Germinal center (tissue), 1 donor: ENCODE results near the gene TFIP11.

Source experiments
- DNase-seq: peaks from one replicate; pipeline ENCODE4 v3.0.0; 2012; ENCODE audit warnings: mixed read lengths, low spot score

Gene TFIP11

DNA sequence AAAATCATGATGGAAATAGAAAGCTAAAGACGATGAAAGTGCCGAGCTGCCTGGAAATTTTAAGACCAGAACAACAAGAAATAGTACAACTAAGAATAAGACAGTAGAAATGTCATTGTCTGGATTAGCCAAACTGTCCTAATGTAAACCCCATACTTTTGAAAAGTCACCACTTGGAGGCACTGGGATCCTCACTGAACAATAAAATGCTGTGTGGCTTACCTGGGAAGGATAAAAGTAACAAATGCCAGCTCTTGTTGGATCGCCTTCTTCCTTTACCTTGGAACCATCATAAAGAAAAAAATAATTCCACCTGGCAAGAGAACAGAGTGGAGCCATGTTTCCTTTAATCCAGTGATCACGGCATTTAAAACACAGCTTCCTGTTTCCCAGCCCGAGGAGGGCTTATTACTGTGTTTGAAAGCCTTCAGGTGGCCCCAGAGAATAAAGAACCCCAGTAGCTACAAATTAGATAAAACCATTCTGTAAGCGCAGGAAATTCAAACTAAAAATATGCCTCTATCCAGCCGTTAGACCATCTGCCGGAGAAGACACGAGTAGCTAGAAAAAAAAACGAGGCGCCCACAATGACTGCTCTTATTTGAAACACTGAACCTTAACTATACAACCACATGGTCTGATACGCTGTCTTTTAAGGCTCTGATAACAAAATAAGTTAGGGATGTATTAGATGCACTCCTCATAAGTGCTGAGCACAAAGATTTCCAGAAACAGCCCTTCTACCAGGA is 33.1 kb downstream of the TFIP11 start:
- no peak for DNase-seq

GRCh38 chr22:26477341-26477731 is 34.9 kb downstream of the TFIP11 start:
- DNase-seq, result no peak

GRCh38 chr22:26476705-26477340 is 35.5 kb downstream of the TFIP11 start:
- DNase-seq, result no peak

GRCh38 chr22:26474682-26475081 is 37.6 kb downstream of the TFIP11 start:
- no peak for DNase-seq

GRCh38 chr22:26471522-26471921 is 40.8 kb downstream of the TFIP11 start:
- DNase-seq, result no peak

GRCh38 chr22:26470807-26471206 is 41.5 kb downstream of the TFIP11 start:
- DNase-seq, result no peak

DNA sequence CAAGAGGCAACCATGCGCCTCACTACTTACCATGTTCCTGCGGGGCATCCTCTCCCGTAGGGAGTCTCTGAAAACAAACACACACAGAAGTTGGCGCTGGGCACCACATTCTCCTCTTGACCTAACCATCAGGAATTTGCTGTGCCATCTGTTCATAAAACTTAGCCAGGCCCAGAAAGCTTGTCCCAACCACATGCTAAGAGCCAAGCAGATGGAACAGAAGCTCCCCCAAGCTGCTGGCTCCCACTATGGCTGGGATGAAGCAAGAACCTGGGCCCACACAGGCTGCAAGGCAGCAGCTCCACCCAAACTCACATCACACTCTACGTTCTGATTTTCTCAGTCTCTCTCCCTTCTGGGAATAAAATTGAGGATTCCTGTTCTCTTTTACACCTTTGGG is 46.1 kb downstream of the TFIP11 start:
- no peak for DNase-seq

DNA sequence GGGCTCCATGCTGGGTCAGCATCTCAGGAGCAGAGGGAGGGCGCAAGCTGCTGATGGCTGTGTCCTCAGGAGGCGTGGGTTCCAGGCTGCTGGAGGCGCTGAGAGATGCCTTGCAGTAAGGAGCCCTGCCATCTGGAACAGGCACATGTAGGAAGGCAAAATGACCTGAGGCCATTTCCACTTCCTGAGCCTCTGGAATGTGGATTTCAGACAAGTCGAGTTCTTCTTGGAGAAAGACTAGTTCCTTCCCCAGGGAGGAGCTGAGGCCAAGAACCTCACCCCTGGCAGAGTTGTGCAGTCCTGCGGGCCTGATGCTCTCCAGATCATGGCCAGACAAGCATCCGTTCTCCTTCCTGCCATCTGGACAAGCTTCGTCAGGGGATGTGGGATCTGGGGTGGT is 48.0 kb downstream of the TFIP11 start:
- DNase-seq, result no peak

DNA sequence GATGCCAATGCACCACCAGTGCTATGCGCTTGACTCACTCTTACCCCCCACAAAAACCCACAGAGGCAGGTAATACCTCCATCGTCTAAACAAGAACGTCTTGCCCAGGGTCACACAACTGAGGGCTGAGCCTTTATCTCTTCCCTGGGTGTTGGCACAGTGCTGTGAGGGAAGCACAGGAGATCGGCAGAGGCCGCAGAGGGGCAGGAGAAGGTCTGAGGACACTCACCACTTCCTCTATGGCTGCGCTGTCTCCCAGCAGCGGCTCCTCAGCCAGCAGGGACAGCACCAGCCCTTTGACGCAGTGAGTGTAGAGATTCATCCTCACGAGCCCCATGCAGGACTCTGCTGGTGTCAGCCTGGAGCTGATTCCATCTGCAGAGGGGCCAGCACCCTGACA is 48.6 kb downstream of the TFIP11 start:
- no peak for DNase-seq

DNA sequence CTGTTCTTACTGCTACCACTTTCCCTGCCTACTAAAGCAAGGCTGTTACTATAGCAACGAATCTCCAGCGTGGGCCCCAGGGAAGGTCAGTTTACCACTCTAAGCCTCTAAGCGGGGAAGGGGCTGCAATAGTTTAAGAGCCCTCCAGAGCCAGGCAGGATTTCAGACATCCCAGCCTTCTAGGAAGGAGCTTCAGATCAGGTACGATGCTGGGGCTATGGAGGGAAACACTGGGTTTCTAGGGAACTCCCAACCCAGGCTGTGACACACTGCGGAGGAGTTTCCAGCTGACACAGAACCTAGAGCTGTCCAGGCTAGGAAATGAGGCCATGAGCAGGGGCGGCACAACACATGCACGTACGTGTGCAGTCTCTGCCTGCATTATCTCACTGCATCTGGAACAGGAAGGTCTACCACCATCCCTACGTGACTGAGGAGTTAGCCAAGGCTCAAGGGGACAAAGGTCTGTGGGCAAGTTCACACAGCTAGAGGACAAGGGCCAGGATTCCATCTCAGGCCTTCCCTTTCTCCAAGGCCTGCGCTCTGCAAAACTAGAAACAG is 49.1 kb downstream of the TFIP11 start:
- DNase-seq, result no peak

- no peak for DNase-seq
These were observed 49.6 kb downstream of the TFIP11 start for GRCh38 chr22:26462641-26463040.

DNA sequence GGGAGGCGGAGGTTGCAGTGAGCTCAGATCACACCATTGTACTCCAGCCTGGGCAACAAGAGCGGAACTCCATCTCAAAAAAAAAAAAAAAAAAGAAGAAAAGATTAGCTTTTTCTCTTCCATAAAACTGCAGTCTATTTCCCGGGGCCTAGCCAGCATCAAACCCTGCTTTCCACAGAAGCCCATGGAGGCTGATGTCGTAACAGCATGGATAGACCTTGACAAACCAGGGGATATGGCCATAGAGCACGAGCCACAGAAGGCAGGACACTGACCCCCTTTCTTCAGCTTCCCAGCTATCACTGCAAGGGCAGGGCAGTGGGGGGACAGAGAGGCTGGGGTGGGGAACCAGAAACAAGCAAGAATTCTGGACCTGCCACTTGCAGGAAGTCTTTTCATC is 50.2 kb downstream of the TFIP11 start:
- DNase-seq, result no peak

- peak; percentile 37 for DNase-seq
These were observed 51.0 kb downstream of the TFIP11 start for GRCh38 chr22:26461188-26461810.

DNA sequence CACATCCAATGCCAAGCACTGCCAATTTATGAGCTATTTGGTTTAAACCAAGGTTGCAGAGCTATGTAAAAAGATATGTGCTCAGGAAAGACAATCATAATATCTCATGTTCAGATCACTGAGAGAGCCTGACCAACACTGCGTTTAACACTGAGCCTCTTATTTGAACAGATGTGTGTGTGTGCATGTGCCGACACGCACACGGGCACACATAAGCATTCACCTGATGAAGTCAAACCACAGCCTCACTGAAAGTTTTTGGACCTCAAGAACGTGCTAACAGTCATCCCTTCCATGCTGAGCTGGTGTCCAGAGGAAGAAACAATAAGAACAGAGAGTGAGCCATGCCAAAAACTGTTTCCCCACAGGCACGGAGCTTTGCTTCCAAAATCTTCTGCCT is 52.1 kb downstream of the TFIP11 start:
- no peak for DNase-seq

- no peak for DNase-seq
These were observed 54.5 kb downstream of the TFIP11 start for GRCh38 chr22:26457661-26458272.

- DNase-seq, result no peak
These were observed 58.3 kb downstream of the TFIP11 start for GRCh38 chr22:26453812-26454500.

DNA sequence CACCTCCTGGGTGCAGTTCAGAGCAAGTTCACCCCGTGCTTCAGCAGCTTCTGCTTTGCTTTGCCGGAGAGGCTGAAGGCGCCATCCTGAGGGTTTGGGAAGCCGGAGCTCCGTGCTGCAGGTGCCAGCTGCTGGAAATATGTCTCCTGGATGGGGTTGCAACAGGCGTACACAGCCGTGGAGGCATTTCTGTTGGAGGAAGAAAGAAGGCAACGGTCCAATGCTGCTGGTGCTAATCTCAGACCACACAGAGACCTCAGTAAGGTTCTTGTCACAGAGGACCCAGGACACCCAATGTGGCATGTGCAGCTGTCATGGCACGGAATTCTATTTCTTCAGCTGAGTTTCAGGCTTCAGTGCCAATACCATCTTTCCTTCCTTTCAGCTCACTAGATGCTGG is 59.1 kb downstream of the TFIP11 start:
- DNase-seq, result no peak

GRCh38 chr22:26452236-26453016 is 59.8 kb downstream of the TFIP11 start:
- DNase-seq, result no peak

GRCh38 chr22:26450453-26451185 is 61.7 kb downstream of the TFIP11 start:
- no peak for DNase-seq

DNA sequence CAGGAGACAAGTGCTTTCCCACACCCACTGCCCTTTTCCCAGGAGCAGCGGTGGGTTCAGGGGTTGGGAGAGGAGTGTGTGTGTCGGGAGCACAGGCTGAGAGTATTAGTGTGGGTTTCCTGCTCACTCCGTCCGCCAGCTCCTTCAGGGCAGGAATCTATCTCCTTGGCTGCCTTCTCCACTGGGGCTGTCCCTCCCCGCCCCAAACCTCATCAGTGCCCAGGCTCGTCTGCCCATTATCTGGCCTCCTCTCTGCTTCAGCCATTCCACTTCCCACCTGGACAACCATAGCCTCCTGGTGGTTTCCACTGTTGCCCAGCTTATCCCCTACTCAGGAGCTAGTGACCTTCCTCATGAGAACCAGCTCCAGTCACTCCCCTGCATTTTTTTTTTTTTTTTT is 63.3 kb downstream of the TFIP11 start:
- DNase-seq, result no peak

GRCh38 chr22:26448334-26448733 is 63.9 kb downstream of the TFIP11 start:
- no peak for DNase-seq
